ENCODE measurements around the gene GALM. TPM values are rescaled to one million over a fixed set of nuclear protein-coding genes. Genes with fewer than 3 reads are reported as not detected.

GALM gene
- total RNA-seq, 1 experiment from 2014 or later = 9.1 TPM

GRCh38 chr2:38747819-38748218 is 81.9 kb downstream of the GALM start:
- H3K4me1 Mint-ChIP-seq (ENCODE audit: low read depth, unreplicated experiment) = peaks cover 57% of the 10 kb centered on the region
- peak overlapping the region; percentile 100 for H3K27ac Mint-ChIP-seq (ENCODE audit: unreplicated experiment)
- BruUV-seq (replicated peaks) = no TSS peak
- no peak for DNase-seq
- CTCF ChIA-PET = no interaction called here
- no peak for TF ChIP-seq CTCF (IDR thresholded peaks at IDR 0.05; ENCODE audit: unreplicated experiment)
- peak overlapping the region; percentile 93 for H3K4me3 Mint-ChIP-seq (ENCODE audit: low read depth, unreplicated experiment)
- H3K9me3 Mint-ChIP-seq (ENCODE audit: low read depth, unreplicated experiment) = no peaks in the 10 kb centered on the region
- intact Hi-C loops (cut with micrococcal nuclease; ENCODE audit: unreplicated experiment) = no loop called here
- H3K27me3 Mint-ChIP-seq (ENCODE audit: unreplicated experiment) = peaks cover 12% of the 10 kb centered on the region
- peaks cover 87% of the 10 kb centered on the region for H3K36me3 Mint-ChIP-seq (ENCODE audit: insufficient read depth, unreplicated experiment)

- CTCF ChIA-PET = no interaction called here
- Mint-ChIP-seq H3K27ac (ENCODE audit: unreplicated experiment) (peak overlapping the region; percentile 100), H3K4me3 (ENCODE audit: low read depth, unreplicated experiment) (peak overlapping the region; percentile 93), H3K4me1 (ENCODE audit: low read depth, unreplicated experiment) (peaks cover 57% of the 10 kb centered on the region), H3K36me3 (ENCODE audit: insufficient read depth, unreplicated experiment) (peaks cover 86% of the 10 kb centered on the region), H3K9me3 (ENCODE audit: low read depth, unreplicated experiment) (no peaks in the 10 kb centered on the region), H3K27me3 (ENCODE audit: unreplicated experiment) (peaks cover 12% of the 10 kb centered on the region)
- BruUV-seq (replicated peaks) = no TSS peak
- intact Hi-C loops (cut with micrococcal nuclease; ENCODE audit: unreplicated experiment) = no loop called here
- no peak for DNase-seq
- TF ChIP-seq CTCF (IDR thresholded peaks at IDR 0.05; ENCODE audit: unreplicated experiment) = no peak
Measured at GRCh38 chr2:38748391-38748790, 82.5 kb downstream of the GALM start.

GRCh38 chr2:38748943-38749804 is 83.3 kb downstream of the GALM start:
- BruUV-seq (replicated peaks) = TSS peak; percentile 29
- H3K9me3 Mint-ChIP-seq (ENCODE audit: low read depth, unreplicated experiment) = no peaks in the 10 kb centered on the region

More at GRCh38 chr2:38748943-38749804, 83.3 kb downstream of the GALM start:
- CTCF ChIA-PET = no interaction called here
- Mint-ChIP-seq H3K4me3 (ENCODE audit: low read depth, unreplicated experiment) (peak overlapping the region; percentile 93), H3K4me1 (ENCODE audit: low read depth, unreplicated experiment) (peaks cover 57% of the 10 kb centered on the region), H3K27me3 (ENCODE audit: unreplicated experiment) (peaks cover 12% of the 10 kb centered on the region), H3K36me3 (ENCODE audit: insufficient read depth, unreplicated experiment) (peaks cover 80% of the 10 kb centered on the region), H3K27ac (ENCODE audit: unreplicated experiment) (peak overlapping the region; percentile 100)
- intact Hi-C loops (cut with micrococcal nuclease; ENCODE audit: unreplicated experiment) = no loop called here
- no peak for DNase-seq
- no peak for TF ChIP-seq CTCF (IDR thresholded peaks at IDR 0.05; ENCODE audit: unreplicated experiment)

All from Calu3 (cell line).